Measurements from ENCODE around the gene NOX5. TPM values are rescaled to one million over a fixed set of nuclear protein-coding genes. Genes with fewer than 3 reads are reported as not detected.

NOX5 gene
- polyA plus RNA-seq, 1 donor from 2014 or later = not detected

DNA sequence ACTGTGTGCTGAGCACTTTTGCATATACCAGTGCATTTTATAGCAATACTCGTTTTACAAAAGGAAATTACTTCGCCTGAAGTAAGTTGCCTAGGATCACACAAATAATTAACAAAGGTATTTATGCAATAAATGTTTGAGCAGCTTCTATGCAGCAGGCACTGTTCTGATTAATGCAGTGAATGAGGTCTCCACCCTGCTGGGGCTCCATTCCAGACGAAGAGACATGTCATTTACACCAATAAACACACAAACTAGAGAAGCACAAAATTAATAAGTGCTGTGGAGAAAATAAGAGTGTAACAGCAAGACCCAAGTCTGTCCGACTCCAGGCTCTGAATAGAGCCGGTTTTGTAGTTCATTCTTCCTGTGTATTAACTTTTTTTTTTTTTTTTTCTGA is 17.5 kb downstream of the NOX5 start:
- no peak overlapping the region for H3K4me2 ChIP-seq (ENCODE audit: low read length)
- no peak overlapping the region for H3K4me3 ChIP-seq (ENCODE audit: low read length)
- H2AFZ ChIP-seq (ENCODE audit: low read depth, low read length) = no peak overlapping the region
- H3F3A ChIP-seq (ENCODE audit: insufficient read depth, low read length, poor library complexity, severe bottlenecking) = no peaks in the 10 kb centered on the region
- H3K9ac ChIP-seq (ENCODE audit: low read length) = no peak overlapping the region
- TF ChIP-seq EZH2 (IDR thresholded peaks at IDR 0.05; ENCODE audit: borderline replicate concordance, insufficient read depth, low read length, poor library complexity, severe bottlenecking) = no peak
- TF ChIP-seq TAF1 (IDR thresholded peaks at IDR 0.05; ENCODE audit: low read depth) = no peak
- TF ChIP-seq EP300 (conservative IDR thresholded peaks at IDR 0.05; ENCODE audit: poor library complexity, severe bottlenecking) = no peak
- no peak for TF ChIP-seq SMC3 (conservative IDR thresholded peaks at IDR 0.05; ENCODE audit: poor library complexity)
- TF ChIP-seq RAD21 (conservative IDR thresholded peaks at IDR 0.05) = no peak
- no peak for TF ChIP-seq MXI1 (conservative IDR thresholded peaks at IDR 0.05; ENCODE audit: poor library complexity, severe bottlenecking)
- TF ChIP-seq, protein P1, sequence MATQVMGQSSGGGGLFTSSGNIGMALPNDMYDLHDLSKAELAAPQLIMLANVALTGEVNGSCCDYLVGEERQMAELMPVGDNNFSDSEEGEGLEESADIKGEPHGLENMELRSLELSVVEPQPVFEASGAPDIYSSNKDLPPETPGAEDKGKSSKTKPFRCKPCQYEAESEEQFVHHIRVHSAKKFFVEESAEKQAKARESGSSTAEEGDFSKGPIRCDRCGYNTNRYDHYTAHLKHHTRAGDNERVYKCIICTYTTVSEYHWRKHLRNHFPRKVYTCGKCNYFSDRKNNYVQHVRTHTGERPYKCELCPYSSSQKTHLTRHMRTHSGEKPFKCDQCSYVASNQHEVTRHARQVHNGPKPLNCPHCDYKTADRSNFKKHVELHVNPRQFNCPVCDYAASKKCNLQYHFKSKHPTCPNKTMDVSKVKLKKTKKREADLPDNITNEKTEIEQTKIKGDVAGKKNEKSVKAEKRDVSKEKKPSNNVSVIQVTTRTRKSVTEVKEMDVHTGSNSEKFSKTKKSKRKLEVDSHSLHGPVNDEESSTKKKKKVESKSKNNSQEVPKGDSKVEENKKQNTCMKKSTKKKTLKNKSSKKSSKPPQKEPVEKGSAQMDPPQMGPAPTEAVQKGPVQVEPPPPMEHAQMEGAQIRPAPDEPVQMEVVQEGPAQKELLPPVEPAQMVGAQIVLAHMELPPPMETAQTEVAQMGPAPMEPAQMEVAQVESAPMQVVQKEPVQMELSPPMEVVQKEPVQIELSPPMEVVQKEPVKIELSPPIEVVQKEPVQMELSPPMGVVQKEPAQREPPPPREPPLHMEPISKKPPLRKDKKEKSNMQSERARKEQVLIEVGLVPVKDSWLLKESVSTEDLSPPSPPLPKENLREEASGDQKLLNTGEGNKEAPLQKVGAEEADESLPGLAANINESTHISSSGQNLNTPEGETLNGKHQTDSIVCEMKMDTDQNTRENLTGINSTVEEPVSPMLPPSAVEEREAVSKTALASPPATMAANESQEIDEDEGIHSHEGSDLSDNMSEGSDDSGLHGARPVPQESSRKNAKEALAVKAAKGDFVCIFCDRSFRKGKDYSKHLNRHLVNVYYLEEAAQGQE (IDR thresholded peaks at IDR 0.05; ENCODE audit: borderline replicate concordance) = no peak
- TF ChIP-seq, protein P2, sequence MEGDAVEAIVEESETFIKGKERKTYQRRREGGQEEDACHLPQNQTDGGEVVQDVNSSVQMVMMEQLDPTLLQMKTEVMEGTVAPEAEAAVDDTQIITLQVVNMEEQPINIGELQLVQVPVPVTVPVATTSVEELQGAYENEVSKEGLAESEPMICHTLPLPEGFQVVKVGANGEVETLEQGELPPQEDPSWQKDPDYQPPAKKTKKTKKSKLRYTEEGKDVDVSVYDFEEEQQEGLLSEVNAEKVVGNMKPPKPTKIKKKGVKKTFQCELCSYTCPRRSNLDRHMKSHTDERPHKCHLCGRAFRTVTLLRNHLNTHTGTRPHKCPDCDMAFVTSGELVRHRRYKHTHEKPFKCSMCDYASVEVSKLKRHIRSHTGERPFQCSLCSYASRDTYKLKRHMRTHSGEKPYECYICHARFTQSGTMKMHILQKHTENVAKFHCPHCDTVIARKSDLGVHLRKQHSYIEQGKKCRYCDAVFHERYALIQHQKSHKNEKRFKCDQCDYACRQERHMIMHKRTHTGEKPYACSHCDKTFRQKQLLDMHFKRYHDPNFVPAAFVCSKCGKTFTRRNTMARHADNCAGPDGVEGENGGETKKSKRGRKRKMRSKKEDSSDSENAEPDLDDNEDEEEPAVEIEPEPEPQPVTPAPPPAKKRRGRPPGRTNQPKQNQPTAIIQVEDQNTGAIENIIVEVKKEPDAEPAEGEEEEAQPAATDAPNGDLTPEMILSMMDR (IDR thresholded peaks at IDR 0.05; ENCODE audit: poor library complexity, severe bottlenecking) = no peak
- no peak for TF ChIP-seq POLR2AphosphoS5 (IDR thresholded peaks at IDR 0.05)
- H4K20me1 ChIP-seq (ENCODE audit: insufficient read depth) = no peaks in the 10 kb centered on the region
- no peaks in the 10 kb centered on the region for H3K27me3 ChIP-seq (ENCODE audit: insufficient read depth, low read depth, low read length)
- H3K9me3 ChIP-seq (ENCODE audit: low read length) = no peaks in the 10 kb centered on the region
- H3K9me2 ChIP-seq (ENCODE audit: insufficient read depth, low read length) = no peaks in the 10 kb centered on the region
- no peak overlapping the region for H3K27ac ChIP-seq (ENCODE audit: low read length)
- no peaks in the 10 kb centered on the region for H3K36me3 ChIP-seq (ENCODE audit: insufficient read depth, low read length)
- H3K79me2 ChIP-seq (replicated peaks; ENCODE audit: insufficient read depth, low read length) = no peaks in the 10 kb centered on the region

DNA sequence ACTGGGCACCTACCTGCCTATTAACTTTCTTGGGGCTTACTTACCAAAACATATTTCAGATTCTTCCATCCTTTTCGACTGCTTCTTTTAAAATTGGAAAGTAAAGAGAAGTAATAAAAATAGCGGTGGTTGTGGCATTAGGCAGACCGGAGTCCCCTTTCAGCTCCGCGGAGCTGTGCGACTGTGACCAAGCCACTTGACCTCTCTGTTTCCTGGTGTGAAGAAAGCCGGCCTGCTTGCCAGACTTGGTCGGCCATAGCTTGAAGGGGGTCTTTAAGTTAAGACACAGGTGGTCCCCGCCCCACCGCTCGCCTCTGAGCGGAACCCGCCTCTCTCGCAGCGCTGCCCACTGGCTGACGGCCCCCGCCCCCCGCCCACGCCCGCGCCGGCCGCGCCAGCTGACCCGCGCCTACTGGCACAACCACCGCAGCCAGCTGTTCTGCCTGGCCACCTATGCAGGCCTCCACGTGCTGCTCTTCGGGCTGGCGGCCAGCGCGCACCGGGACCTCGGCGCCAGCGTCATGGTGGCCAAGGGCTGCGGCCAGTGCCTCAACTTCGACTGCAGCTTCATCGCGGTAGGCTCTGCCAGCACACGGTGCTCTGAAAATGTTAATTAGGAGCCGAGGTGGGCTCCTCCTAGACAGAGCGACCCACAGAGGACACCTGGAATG is 18.3 kb downstream of the NOX5 start:
- Histone ChIP-seq H3F3A (ENCODE audit: insufficient read depth, low read length, poor library complexity, severe bottlenecking) (no peaks in the 10 kb centered on the region), H3K36me3 (ENCODE audit: insufficient read depth, low read length) (no peaks in the 10 kb centered on the region), H3K9me3 (ENCODE audit: low read length) (no peaks in the 10 kb centered on the region), H3K27ac (ENCODE audit: low read length) (no peak overlapping the region), H3K4me3 (ENCODE audit: low read length) (no peak overlapping the region), H3K9ac (ENCODE audit: low read length) (no peak overlapping the region), H3K4me2 (ENCODE audit: low read length) (no peak overlapping the region), H3K27me3 (ENCODE audit: insufficient read depth, low read depth, low read length) (no peaks in the 10 kb centered on the region), H3K79me2 (replicated peaks; ENCODE audit: insufficient read depth, low read length) (no peaks in the 10 kb centered on the region), H4K20me1 (ENCODE audit: insufficient read depth) (no peaks in the 10 kb centered on the region), H3K9me2 (ENCODE audit: insufficient read depth, low read length) (no peaks in the 10 kb centered on the region), H2AFZ (ENCODE audit: low read depth, low read length) (no peak overlapping the region)
- no peak for TF ChIP-seq POLR2AphosphoS5 (IDR thresholded peaks at IDR 0.05)
- no peak for TF ChIP-seq SMC3 (conservative IDR thresholded peaks at IDR 0.05; ENCODE audit: poor library complexity)
- no peak for TF ChIP-seq EZH2 (IDR thresholded peaks at IDR 0.05; ENCODE audit: borderline replicate concordance, insufficient read depth, low read length, poor library complexity, severe bottlenecking)
- TF ChIP-seq, protein P2 (IDR thresholded peaks at IDR 0.05; ENCODE audit: poor library complexity, severe bottlenecking) = no peak
- TF ChIP-seq, protein P1 (IDR thresholded peaks at IDR 0.05; ENCODE audit: borderline replicate concordance) = no peak
- no peak for TF ChIP-seq RAD21 (conservative IDR thresholded peaks at IDR 0.05)
- no peak for TF ChIP-seq MXI1 (conservative IDR thresholded peaks at IDR 0.05; ENCODE audit: poor library complexity, severe bottlenecking)
- TF ChIP-seq TAF1 (IDR thresholded peaks at IDR 0.05; ENCODE audit: low read depth) = no peak
- TF ChIP-seq EP300 (conservative IDR thresholded peaks at IDR 0.05; ENCODE audit: poor library complexity, severe bottlenecking) = no peak
